Measurements from ENCODE around the gene CREG2. TPM values are rescaled to one million over a fixed set of nuclear protein-coding genes. Genes with fewer than 3 reads are reported as not detected.

The CREG2 gene
- total RNA-seq, 1 donor from 2014 or later, result not detected

DNA sequence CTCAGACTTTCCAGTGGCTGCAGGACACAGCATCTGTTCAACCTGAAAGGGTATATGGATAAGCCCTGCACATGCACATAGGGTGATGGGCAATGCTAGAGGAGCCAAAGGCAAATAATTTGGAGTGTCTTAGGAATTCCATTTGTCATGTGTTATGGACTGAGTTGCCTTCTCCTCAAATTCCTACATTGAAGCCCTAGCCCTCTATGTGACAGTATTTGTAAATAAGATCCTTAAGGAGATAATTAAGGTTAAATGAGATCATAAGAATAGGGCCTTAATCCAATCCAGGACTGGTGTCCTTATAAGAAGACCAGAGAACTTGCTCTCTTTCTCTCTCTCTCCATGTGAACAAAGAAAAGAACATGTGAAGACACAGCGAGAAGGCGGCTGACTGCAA, 42.9 kb upstream of the CREG2 start:
- intact Hi-C loops (cut with DNase I), result no loop called here
- TF ChIP-seq, protein P1, sequence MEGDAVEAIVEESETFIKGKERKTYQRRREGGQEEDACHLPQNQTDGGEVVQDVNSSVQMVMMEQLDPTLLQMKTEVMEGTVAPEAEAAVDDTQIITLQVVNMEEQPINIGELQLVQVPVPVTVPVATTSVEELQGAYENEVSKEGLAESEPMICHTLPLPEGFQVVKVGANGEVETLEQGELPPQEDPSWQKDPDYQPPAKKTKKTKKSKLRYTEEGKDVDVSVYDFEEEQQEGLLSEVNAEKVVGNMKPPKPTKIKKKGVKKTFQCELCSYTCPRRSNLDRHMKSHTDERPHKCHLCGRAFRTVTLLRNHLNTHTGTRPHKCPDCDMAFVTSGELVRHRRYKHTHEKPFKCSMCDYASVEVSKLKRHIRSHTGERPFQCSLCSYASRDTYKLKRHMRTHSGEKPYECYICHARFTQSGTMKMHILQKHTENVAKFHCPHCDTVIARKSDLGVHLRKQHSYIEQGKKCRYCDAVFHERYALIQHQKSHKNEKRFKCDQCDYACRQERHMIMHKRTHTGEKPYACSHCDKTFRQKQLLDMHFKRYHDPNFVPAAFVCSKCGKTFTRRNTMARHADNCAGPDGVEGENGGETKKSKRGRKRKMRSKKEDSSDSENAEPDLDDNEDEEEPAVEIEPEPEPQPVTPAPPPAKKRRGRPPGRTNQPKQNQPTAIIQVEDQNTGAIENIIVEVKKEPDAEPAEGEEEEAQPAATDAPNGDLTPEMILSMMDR (IDR thresholded peaks at IDR 0.05), result no peak

DNA sequence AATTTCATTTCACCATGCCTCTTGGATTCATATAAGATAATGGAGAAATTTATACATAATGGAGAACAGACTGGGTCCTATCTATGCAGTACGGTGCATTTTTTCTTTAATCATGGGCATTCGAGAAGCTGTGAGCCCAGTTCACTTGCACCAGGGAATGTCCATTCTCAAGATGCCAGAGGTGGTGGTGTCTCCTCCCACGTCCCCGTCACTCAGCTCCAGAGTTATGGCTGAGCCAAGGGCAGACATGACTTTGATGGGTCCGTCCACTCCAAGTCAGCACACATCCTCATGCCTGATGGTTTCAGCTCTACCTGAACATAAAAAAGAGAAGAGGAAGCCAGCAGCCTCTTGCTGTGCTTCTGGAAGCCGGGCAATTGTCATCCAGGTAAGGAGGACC, 42.1 kb upstream of the CREG2 start:
- no peak for ATAC-seq
- no peak overlapping the region for H3K4me3 ChIP-seq
- H3K27me3 ChIP-seq, result no peaks in the 10 kb centered on the region
- H3K36me3 ChIP-seq, result no peaks in the 10 kb centered on the region
- H3K4me1 ChIP-seq, result no peaks in the 10 kb centered on the region
- TF ChIP-seq, protein P1 (IDR thresholded peaks at IDR 0.05), result no peak
- H3K9me3 ChIP-seq, result no peaks in the 10 kb centered on the region
- intact Hi-C loops (cut with DNase I), result no loop called here
- no peak for DNase-seq
- H3K27ac ChIP-seq, result no peak overlapping the region

More for the DNA sequence above, 42.9 kb upstream of the CREG2 start:
- H3K27me3 ChIP-seq, result no peaks in the 10 kb centered on the region
- H3K4me1 ChIP-seq, result no peaks in the 10 kb centered on the region
- H3K27ac ChIP-seq, result no peak overlapping the region
- no peak for ATAC-seq
- DNase-seq, result no peak
- H3K36me3 ChIP-seq, result no peaks in the 10 kb centered on the region
- no peak overlapping the region for H3K4me3 ChIP-seq
- no peaks in the 10 kb centered on the region for H3K9me3 ChIP-seq

DNA sequence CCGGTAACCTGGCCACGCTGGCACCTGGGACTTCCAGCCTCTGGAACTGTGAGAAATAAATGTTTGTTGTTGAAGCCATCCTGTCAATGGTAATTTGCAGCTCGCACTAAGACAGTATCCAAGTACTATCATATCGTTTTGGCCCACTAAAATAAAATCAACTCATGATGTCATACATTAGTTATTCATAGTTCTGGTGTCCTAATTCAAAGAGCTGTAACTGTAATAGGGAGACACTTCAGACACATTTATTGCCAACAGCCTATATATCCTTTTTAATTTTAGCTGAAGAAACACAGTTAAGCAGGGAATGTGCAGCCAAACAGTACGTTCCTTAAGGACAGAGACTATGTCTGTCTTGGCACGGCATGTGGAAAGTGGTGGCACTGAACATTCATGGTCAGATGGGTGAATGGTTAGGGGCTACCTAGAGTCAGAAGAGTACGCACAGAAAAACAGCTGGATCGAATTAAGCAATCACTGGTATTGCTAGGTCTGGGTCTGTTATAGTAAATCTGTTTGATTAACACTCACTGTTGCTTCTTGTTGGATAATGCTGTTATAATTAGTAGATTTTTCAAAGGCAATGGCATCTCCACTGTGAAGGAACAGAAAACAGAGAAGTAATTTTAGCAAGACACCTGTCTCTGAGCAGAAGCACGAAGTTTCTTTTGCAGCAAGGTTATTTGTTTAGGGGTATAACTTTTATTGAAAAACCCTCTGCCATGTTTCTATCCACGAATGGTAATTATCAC, 41.3 kb upstream of the CREG2 start:
- ATAC-seq (no peak), DNase-seq (no peak)
- no peaks in the 10 kb centered on the region for H3K9me3 ChIP-seq
- no peaks in the 10 kb centered on the region for H3K27me3 ChIP-seq
- no peaks in the 10 kb centered on the region for H3K4me1 ChIP-seq
- no peak overlapping the region for H3K4me3 ChIP-seq
- H3K27ac ChIP-seq, result no peak overlapping the region
- intact Hi-C loops (cut with DNase I), result no loop called here
- no peaks in the 10 kb centered on the region for H3K36me3 ChIP-seq
- TF ChIP-seq, protein P1 (IDR thresholded peaks at IDR 0.05), result no peak

DNA sequence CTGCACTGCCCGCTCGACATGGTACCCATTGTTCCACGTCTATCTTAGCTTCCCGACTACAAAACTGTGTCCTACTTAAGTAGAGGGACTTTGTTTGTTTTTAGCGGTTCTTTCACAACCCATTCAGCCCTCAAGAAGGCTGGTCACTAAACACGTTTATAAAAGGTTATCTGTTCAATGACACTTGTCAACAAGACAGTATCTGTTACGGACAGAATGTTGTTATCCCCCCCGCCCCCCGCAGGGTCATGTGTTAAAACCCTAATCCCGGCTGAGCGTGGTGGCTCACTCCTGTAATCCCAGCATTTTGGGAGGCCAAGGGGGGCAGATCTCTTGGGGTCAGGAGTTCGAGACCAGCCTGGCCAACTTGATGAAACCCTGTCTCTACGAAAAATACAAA, 40.4 kb upstream of the CREG2 start:
- DNase-seq (no peak), ATAC-seq (no peak)
- no peak overlapping the region for H3K4me3 ChIP-seq
- intact Hi-C loops (cut with DNase I), result no loop called here
- H3K4me1 ChIP-seq, result no peaks in the 10 kb centered on the region
- H3K27me3 ChIP-seq, result no peaks in the 10 kb centered on the region
- no peaks in the 10 kb centered on the region for H3K36me3 ChIP-seq
- no peaks in the 10 kb centered on the region for H3K9me3 ChIP-seq
- TF ChIP-seq, protein P1 (IDR thresholded peaks at IDR 0.05), result no peak
- no peak overlapping the region for H3K27ac ChIP-seq

DNA sequence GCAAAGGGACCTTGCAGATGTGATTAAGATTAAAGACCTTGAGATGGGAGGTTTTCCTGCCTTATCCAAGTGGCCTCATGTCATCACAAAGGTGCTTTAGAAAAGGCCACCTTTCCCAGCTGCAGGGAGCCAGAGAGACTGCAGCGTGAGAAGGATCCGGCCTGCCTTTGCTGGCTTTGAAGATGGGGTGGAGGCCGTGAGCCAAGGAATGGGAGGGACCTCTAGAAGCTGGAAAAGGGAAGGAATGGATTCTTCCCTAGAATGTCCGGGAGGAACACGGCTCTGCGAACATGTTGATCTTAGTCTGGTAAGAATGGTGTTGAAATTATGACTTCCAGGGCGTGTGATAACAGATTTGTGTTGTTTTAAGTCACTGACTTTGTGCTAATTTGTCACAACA, 39.9 kb upstream of the CREG2 start:
- Histone ChIP-seq H3K9me3 (no peaks in the 10 kb centered on the region), H3K36me3 (no peaks in the 10 kb centered on the region), H3K4me1 (no peaks in the 10 kb centered on the region), H3K27ac (no peak overlapping the region), H3K27me3 (no peaks in the 10 kb centered on the region), H3K4me3 (no peak overlapping the region)
- intact Hi-C loops (cut with DNase I), result no loop called here
- TF ChIP-seq, protein P1 (IDR thresholded peaks at IDR 0.05), result no peak
- ATAC-seq (no peak), DNase-seq (no peak)

All from upper lobe of right lung (tissue), 1 donor.